ENCODE measurements around the gene FRRS1.
"Not testable (repeated sequence)": the region's sequence is repeated elsewhere in the genome, so short reads cannot be mapped to it uniquely, and the experiment has no call there.

Gene FRRS1

GRCh38 chr1:99764909-99765308 lies 1.5 kb downstream of the FRRS1 start:
- no peak for DNase-seq

DNA sequence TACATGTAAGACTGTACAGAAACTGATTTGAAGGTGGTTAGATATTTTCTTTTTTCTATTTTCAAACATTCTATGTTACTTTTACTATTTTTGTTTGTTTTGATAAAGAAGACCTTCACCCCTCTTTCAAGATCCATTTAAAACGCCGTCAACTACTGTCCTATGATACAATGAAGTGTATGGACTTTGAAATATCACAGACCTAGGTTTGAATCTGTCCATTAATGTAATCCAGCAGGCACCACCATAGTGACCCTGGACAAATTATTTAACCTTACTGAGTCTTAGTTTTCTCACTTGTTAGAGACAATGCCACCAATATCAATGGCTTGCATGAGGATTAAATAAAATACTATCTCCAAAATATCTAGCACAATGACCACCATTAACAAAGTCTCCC lies 2.0 kb downstream of the FRRS1 start:
- no peak for DNase-seq

GRCh38 chr1:99763956-99764355 lies 2.5 kb downstream of the FRRS1 start:
- no peak for DNase-seq

DNA sequence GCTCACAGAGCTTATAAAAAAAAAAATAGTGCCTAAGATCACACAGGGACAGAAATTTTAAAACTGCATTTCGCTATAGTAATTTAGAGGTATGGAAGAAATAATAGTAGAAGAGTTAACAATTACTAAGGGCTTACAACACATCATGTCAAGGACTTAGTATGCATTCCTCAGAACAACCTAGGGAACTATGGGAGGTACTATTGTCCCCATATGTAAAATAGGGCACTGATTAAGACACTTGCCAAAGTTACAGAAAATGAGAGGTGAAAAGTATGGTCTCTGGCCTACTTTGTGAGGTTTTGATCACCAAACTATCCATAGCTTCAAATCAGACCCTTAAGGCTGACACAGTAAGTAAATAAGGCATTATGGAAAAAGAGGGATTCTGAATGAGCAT lies 4.7 kb downstream of the FRRS1 start:
- DNase-seq: no peak

- no peak for DNase-seq
Measured at GRCh38 chr1:99759518-99760160, 6.8 kb downstream of the FRRS1 start.

DNA sequence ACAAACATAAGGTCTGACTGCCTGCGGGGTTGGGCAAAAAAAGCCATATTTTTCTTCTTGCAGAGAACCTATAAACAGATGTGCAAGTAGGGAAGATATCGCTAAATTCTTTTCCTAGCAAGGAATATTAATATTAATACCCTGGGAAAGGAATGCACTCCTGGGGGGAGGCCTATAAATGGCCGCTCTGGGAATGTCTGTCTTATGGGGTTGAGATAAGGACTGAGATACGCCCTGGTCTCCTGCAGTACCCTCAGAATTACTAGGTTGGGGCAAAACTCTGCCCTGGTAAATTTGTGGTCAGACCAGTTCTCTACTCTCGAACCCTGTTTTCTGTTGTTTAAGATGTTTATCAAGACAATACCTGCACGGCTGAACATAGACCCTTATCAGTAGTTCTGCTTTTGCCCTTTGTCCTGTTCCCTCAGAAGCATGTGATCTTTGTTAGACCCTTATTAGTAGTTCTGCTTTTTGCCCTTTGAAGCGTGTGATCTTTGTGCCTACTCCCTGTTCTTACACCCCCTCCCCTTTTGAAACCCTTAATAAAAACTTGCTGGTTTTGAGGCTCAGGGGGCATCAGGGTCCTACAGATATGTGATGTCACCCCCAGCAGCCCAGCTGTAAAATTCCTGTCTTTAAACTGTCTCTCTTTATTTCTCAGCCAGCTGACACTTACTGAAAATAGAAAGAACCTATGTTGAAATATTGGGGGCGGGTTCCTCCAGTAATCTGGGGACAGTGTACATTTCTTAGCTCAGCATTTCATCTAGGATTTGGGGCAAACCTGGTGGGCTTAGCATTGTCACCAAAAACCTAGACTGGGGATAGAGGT lies 7.5 kb downstream of the FRRS1 start:
- DNase-seq: not testable (repeated sequence)

- DNase-seq: no peak
Measured at GRCh38 chr1:99758073-99758511, 8.3 kb downstream of the FRRS1 start.

GRCh38 chr1:99756598-99756997 lies 9.8 kb downstream of the FRRS1 start:
- no peak for DNase-seq

- no peak for DNase-seq
Measured at GRCh38 chr1:99755664-99756063, 10.8 kb downstream of the FRRS1 start.

- no peak for DNase-seq
Measured at GRCh38 chr1:99754697-99755096, 11.7 kb downstream of the FRRS1 start.

GRCh38 chr1:99754055-99754626 lies 12.3 kb downstream of the FRRS1 start:
- DNase-seq: no peak

DNA sequence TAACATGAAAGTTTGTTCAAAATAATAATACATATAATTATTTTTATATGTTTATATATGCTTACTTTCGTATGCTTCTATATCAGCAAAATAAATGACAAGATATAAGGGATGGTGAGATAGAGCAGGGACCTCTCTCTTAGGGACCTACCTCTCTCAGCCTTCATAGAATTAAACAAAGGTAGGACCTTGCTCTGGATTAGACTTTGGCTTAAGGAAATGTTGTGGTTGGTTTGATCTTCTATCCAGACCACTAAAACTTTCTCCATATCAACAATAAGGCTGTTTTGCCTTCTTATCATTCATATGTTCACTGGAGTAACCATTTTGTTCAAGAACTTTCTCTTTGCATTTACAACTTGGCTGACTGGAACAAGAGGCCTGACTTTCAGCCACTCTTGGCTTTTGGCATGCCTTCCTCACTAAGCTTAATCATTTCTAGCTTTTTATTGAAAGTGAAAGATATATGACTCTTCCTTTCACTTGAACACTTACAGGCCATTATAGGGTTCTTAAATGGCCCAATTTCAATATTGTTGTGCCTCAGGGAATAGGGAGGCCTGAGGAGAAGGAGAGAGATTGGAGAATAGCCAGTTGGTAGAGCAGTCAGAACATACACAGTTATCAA lies 14.4 kb downstream of the FRRS1 start:
- no peak for DNase-seq

DNA sequence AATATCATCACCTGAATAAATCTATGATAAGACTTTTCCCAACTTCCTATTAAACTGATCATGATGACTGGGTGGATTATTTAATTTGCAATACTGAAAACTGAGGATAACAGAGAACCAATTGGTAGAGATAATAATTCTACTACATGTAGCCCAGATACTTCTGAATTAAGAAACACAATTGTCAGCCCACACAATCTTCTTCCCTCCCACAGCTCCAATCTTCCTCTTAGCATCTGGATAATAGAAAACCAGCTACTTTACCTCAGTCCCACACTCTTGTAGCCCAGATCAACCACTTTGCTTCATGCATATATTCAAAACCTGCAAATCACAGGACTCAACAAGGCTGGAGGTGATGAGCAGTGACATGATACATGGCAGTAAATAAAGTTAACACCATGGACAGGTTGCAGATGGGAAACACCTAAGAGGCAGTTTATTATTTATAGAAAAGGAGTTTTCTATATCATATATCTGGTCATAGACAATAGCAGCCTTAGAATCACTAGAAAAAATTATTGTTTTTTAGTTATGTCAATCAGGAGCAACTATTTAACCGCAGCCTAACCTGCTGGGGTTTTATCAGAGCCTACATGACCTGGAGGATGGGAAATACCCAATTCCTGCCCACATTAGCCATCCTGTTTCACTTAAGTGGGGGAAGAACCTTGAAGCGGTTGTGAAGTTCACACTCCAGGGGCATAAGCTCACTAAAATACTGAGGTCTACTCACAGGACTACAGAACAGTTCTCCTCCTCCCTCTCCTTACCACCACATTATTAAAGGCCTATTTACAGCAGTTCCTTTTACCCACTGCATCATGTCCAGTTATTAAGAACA lies 16.7 kb downstream of the FRRS1 start:
- DNase-seq: no peak

GRCh38 chr1:99748419-99748818 lies 18.0 kb downstream of the FRRS1 start:
- DNase-seq: no peak

DNA sequence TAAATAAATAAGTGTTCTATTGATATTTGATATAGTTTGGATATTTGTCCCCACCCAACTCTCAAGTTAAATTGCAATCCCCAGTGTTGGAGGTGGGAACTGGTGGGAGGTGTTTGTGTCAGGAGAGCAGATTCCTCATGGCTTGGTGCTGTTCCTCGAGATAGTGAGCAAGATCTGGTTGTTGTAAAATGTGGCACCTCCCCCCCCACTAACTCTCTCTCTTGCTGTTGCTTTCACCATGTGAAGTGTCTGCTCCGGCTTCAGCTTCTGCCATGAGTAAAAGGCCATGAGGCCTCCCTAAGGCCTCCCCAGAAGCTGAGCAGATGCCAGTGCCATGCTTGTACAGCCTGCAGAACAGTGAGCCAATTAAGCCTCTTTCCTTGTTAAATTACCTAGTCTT lies 20.8 kb downstream of the FRRS1 start:
- DNase-seq: no peak

- DNase-seq: no peak
Measured at GRCh38 chr1:99745061-99745460, 21.4 kb downstream of the FRRS1 start.

- no peak for DNase-seq
Measured at GRCh38 chr1:99740141-99740540, 26.3 kb downstream of the FRRS1 start.

- no peak for DNase-seq
Measured at GRCh38 chr1:99738858-99739465, 27.5 kb downstream of the FRRS1 start.

DNA sequence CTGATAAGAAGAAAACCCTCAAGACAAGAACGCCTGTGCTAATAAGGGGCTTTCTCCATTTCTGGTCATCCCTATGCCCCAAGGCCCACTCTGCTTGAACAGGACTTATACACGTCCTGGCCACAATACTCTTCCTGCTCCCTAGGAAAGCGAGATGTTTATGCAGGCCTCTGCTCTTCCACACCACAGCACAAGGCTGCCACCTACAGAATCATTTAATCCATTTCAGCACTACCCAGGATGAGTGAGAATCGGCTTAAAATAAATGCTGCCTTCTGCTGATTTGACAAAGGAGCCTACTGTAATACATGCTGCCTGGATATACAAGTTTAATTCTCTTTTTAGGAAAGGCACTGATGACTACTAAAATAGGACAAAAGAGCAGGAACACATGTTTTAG lies 29.4 kb downstream of the FRRS1 start:
- no peak for DNase-seq

- no peak for DNase-seq
Measured at GRCh38 chr1:99735852-99736251, 30.6 kb downstream of the FRRS1 start.

GRCh38 chr1:99731384-99731783 lies 35.1 kb downstream of the FRRS1 start:
- DNase-seq: no peak
